Subcutaneous adipose tissue (tissue), 4 donors: ENCODE results near the gene ZFYVE26. TPM values are rescaled to one million over a fixed set of nuclear protein-coding genes. Genes with fewer than 3 reads are reported as not detected.

Experiments used
- total RNA-seq, 4 donors: library from RNA; depleted of rRNA; stranded (reverse); fragments of >200 nt; gene quantifications; one replicate each; pipeline ENCODE4 v1.1.0, GENCODE V29; 2016
- TF ChIP-seq, protein P1 (sequence below): fragments of 450-650 bp; IDR thresholded peaks from one replicate; pipeline ENCODE4 v1.5.1; 2016; ENCODE audit warnings: low read depth, mild to moderate bottlenecking, control low read depth, antibody characterized with exemption, moderate library complexity

The ZFYVE26 gene
- 10 to 100 TPM; 25.6 to 40.3 (median 35.4) TPM for total RNA-seq

DNA sequence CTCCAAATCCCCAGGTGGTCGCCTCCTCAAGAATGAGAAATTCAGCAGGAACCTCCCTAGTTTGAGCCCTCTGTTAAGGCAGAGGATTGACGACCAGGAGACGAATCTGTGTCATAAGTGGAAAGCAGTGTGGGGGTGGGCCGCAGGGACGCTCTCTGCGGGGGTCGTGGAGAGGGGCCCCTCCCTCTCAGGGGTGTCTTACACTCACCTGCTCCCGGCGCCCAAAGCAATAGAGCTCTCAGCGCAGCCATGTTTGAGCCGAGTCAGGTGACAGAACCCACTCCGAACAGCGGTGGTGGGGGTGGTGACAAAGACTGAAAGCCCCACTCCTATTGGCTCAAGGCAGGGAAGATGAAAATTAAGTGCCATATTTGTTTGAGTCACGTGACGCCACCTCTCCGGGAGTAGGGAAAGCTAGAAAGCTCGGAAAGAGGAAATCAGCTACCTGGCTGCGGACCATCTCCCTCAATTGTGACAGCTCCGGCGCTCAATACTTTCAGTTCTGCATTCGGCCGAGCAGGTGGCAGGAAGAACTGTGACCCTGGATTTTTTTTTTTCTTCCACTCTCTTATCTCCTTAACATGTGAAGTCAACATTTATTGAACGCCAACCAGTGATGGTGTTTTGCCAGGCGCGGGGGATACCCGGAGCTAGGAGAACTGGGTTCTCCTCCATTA is at the start of gene ZFYVE26:
Gene ZFYVE26, minus strand, starts transcription at position 265 of the 677 bp plus-strand sequence. CDS start 627 bp downstream, outside the sequence.
- TF ChIP-seq, protein P1, sequence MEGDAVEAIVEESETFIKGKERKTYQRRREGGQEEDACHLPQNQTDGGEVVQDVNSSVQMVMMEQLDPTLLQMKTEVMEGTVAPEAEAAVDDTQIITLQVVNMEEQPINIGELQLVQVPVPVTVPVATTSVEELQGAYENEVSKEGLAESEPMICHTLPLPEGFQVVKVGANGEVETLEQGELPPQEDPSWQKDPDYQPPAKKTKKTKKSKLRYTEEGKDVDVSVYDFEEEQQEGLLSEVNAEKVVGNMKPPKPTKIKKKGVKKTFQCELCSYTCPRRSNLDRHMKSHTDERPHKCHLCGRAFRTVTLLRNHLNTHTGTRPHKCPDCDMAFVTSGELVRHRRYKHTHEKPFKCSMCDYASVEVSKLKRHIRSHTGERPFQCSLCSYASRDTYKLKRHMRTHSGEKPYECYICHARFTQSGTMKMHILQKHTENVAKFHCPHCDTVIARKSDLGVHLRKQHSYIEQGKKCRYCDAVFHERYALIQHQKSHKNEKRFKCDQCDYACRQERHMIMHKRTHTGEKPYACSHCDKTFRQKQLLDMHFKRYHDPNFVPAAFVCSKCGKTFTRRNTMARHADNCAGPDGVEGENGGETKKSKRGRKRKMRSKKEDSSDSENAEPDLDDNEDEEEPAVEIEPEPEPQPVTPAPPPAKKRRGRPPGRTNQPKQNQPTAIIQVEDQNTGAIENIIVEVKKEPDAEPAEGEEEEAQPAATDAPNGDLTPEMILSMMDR: no peak

DNA sequence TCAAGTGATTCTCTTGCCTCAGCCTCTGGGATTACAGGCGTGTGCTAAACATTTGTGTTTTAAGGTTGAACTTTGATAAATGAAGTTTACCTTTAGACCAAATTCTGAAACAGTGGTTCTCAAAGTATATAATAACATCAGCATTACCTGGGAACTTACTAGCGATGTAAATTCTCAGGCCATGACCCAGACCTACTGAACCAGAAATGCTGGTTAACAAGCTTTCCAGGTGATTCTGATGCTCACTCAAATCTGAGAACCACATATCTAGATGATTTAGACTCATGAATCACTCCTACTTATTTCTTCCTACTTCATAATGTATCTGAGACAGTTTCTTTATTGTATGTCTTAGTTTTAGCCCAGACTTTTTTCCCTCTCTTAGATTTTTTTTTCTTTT is 46.8 kb upstream of the ZFYVE26 start:
- TF ChIP-seq, protein P1: no peak

DNA sequence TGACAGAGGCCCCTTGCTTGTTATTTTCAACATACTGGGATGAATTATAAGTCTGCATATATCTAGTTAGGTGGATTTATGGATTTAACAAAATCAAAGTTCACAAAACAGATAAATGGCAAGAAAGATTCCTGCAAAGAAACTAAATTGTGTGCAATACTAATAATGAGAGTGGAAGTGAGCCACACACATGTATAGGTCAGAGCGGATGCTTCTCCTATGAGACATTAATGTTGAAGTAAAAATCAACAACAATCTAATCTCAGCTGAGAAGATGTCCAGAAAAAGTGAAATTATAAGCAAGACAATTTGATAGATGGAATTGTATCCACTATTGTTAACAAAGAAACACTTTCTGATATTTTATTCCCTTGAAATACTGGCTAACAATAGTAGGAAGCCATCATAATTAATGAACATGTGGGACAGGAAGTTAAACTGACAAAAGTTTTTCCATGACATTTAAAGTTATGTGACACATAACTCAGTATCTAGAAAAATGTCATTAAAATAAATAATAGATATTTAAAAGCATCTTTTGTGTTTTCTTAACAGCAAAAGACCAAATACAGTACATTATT is 42.9 kb upstream of the ZFYVE26 start:
- TF ChIP-seq, protein P1: no peak

DNA sequence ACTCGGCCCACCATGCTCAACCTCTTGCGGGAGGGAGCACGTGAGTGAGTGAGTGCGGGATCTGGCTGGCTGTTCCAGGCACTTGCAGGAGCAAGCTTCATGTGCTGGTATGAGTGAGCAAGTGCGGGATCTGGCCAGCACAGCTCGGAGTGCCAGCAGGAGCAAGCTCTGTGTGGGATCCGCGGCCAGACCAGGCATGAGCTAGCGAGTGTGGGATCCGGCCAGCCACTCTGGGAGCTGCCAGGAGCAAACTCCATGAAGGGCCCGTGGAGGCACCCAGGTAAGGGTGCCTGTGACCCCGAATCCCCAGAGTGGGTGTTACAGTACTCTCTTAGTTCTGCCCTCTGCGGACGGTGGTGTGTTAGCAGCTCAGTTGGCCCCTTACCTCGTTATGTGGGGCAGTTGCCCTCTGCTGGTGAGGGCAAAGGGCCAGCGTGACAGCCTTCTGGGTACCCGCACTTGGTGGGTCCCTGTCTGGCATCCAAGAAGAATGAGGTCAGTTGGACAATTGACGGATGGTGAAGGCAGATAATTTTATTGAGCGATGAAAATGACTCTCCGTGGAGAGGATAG is 41.5 kb upstream of the ZFYVE26 start:
- TF ChIP-seq, protein P1: no peak

DNA sequence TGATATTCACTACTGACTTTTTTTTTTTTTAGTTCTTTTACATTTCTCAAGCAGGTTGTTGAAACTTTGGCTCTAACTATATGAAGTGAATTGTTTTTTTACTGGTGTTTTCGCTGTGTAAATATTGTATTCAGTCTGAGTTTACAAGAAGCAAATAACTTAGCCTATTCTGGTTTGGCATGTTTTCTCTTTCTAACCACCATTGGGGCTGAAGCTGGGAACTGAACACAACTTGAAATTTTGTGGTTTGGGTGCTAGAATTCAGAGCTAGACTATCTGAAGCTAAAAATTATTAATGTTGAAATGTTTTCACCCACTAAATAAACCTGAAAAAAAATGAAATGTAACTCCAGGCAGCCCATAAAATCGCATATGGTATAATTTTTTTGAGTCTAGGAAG is 40.4 kb upstream of the ZFYVE26 start:
- TF ChIP-seq, protein P1: no peak

DNA sequence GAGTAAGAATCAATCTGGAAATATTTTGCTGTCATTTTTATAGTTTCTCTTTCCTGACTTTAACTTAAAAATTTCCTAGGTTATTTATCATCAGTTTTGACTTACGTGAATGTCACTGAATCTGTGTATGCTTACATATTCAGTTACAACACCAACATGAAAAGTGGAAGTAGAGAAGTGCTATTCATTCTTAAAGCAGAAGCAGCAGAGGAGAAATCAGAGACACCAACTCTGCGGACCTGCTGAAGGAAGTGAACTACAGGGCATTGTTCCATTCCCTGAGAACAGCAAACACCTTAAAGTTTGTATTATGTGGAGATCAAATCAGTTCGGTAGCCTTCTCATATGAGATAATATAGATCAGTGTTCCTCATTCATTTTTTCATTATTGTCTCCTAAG is 37.3 kb upstream of the ZFYVE26 start:
- TF ChIP-seq, protein P1: no peak

DNA sequence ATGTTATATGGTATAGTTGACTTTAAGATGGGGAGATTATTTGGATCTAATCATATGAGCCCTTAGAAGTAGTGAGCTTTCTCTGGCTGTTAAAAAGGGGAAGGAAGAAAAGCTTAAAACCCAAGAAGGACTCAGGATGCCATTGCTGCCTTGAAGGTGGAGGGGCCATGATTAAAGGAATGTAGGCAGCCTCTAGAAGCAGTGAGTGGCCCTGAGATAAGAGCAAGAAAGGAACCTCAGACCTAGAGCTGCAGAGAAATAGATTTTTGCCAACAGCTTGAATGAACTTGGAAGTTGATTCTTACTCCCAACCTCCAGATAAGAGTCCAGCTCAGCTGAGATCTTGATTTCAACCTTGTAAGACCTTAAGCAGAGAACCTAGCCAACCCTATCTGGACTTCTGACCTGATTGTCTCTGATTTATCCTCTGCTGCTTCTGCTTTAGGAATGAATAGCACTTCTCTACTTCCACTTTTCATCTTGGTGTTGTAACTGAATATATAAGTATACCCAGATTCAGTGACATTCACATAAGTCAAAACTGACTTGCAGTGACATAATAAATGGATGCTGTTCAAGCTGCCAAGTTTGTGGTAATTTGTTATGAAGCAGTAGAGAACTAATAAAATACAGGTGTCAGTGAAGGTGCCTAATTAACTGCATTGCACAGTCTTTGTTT is 36.7 kb upstream of the ZFYVE26 start:
- TF ChIP-seq, protein P1: no peak
